Stimulated activated naive CD8-positive, alpha-beta T cell treated with anti-CD3 and anti-CD28 coated beads, Interleukin-15, amount 100 ng/mL, for 72 hours (primary cell): Measurements from ENCODE around the gene OR9Q1.
"Not testable (repeated sequence)": the region's sequence is repeated elsewhere in the genome, so short reads cannot be mapped to it uniquely, and the experiment has no call there.

ENCODE experiments used
- ATAC-seq: fragments of 150-1000 bp; cut with Tn5 transposase; 2 replicates; pipeline ENCODE4 v1.10.0; 2021; ENCODE audit warnings: mild to moderate bottlenecking, moderate library complexity
- DNase-seq, 2 donors: peaks; one replicate each; pipeline ENCODE4 v3.0.0; 2021 to 2022
- H3K27ac Mint-ChIP-seq, 2 donors: one replicate each; pipeline ENCODE4 v1.8.0; 2022; ENCODE audit warnings: mild to moderate bottlenecking in 2 of 2, mixed read lengths in 2 of 2, moderate library complexity in 2 of 2
- H3K27me3 Mint-ChIP-seq: one replicate; pipeline ENCODE4 v1.8.0; 2022; ENCODE audit warnings: mixed read lengths
- H3K4me1 Mint-ChIP-seq: one replicate; pipeline ENCODE4 v1.8.0; 2022; ENCODE audit warnings: mild to moderate bottlenecking, mixed read lengths
- H3K4me3 Mint-ChIP-seq, 2 donors: one replicate each; pipeline ENCODE4 v1.8.0; 2022; ENCODE audit warnings: mild to moderate bottlenecking in 2 of 2, mixed read lengths in 2 of 2, moderate library complexity in 1 of 2
- H3K9me3 Mint-ChIP-seq, 2 donors: one replicate each; pipeline ENCODE4 v1.8.0; 2022; ENCODE audit warnings: mixed read lengths in 2 of 2

Gene OR9Q1

GRCh38 chr11:58152781-58153180, 129.1 kb downstream of the OR9Q1 start:
- ATAC-seq: no peak
- no peaks in the 10 kb centered on the region for H3K9me3 Mint-ChIP-seq
- peaks cover 24% of the 10 kb centered on the region for H3K27me3 Mint-ChIP-seq

GRCh38 chr11:58164389-58164788, 140.7 kb downstream of the OR9Q1 start:
- Mint-ChIP-seq H3K27me3 (peaks cover 10% of the 10 kb centered on the region), H3K27ac (no peak overlapping the region), H3K4me3 (no peak overlapping the region), H3K9me3 (peaks cover 0 to 4% of the 10 kb centered on the region in 2 donors), H3K4me1 (no peaks in the 10 kb centered on the region)
- DNase-seq: no peak
- ATAC-seq: no peak

More at GRCh38 chr11:58152781-58153180, 129.1 kb downstream of the OR9Q1 start:
- Mint-ChIP-seq H3K4me3 (no peak overlapping the region), H3K4me1 (no peaks in the 10 kb centered on the region), H3K27ac (no peak overlapping the region)
- DNase-seq: no peak

GRCh38 chr11:58164990-58165389, 141.3 kb downstream of the OR9Q1 start:
- no peak overlapping the region for H3K27ac Mint-ChIP-seq
- no peak overlapping the region for H3K4me3 Mint-ChIP-seq
- DNase-seq: no peak
- no peak for ATAC-seq
- H3K9me3 Mint-ChIP-seq: peaks cover 0 to 4% of the 10 kb centered on the region in 2 donors
- no peaks in the 10 kb centered on the region for H3K4me1 Mint-ChIP-seq
- H3K27me3 Mint-ChIP-seq: peaks cover 10% of the 10 kb centered on the region

- Mint-ChIP-seq H3K4me1 (no peaks in the 10 kb centered on the region), H3K27me3 (peaks cover 10% of the 10 kb centered on the region), H3K9me3 (peaks cover 0 to 4% of the 10 kb centered on the region in 2 donors), H3K4me3 (no peak overlapping the region), H3K27ac (no peak overlapping the region)
- ATAC-seq (no peak), DNase-seq (no peak)
Measured at GRCh38 chr11:58165504-58166106, 141.9 kb downstream of the OR9Q1 start.

GRCh38 chr11:58177409-58178054, 153.9 kb downstream of the OR9Q1 start:
- DNase-seq (no peak), ATAC-seq (no peak)
- peaks cover 32% of the 10 kb centered on the region for H3K27me3 Mint-ChIP-seq
- H3K4me3 Mint-ChIP-seq: no peak overlapping the region
- no peaks in the 10 kb centered on the region for H3K4me1 Mint-ChIP-seq
- no peaks in the 10 kb centered on the region for H3K9me3 Mint-ChIP-seq
- no peak overlapping the region for H3K27ac Mint-ChIP-seq

GRCh38 chr11:58178444-58178843, 154.8 kb downstream of the OR9Q1 start:
- Mint-ChIP-seq H3K9me3 (no peaks in the 10 kb centered on the region), H3K4me1 (no peaks in the 10 kb centered on the region), H3K27me3 (peaks cover 32% of the 10 kb centered on the region), H3K4me3 (no peak overlapping the region), H3K27ac (no peak overlapping the region)
- DNase-seq: no peak
- ATAC-seq: no peak

- Mint-ChIP-seq H3K4me1 (no peaks in the 10 kb centered on the region), H3K9me3 (no peaks in the 10 kb centered on the region)
Measured at GRCh38 chr11:58179648-58180047, 156.0 kb downstream of the OR9Q1 start.

GRCh38 chr11:58186938-58187337, 163.3 kb downstream of the OR9Q1 start:
- H3K27ac Mint-ChIP-seq: no peak overlapping the region

More at GRCh38 chr11:58179648-58180047, 156.0 kb downstream of the OR9Q1 start:
- Mint-ChIP-seq H3K27ac (no peak overlapping the region), H3K4me3 (no peak overlapping the region), H3K27me3 (peaks cover 32% of the 10 kb centered on the region)
- DNase-seq (no peak), ATAC-seq (no peak)

GRCh38 chr11:58188770-58189169, 165.1 kb downstream of the OR9Q1 start, which contains the start of gene OR9Q2:
Gene OR9Q2 (plus strand): TSS chr11:58189070. CDS start chr11:58190491, 1,421 bp downstream.
- no peaks in the 10 kb centered on the region for H3K4me1 Mint-ChIP-seq
- peak within 1 kb of the TSS in 1 of 2 donors; percentile 9 for H3K27ac Mint-ChIP-seq
- no peaks in the 10 kb centered on the region for H3K9me3 Mint-ChIP-seq
- DNase-seq: no peak
- no peak within 1 kb of the TSS for H3K4me3 Mint-ChIP-seq
- ATAC-seq: no peak
- no peaks in the 10 kb centered on the region for H3K27me3 Mint-ChIP-seq

More at GRCh38 chr11:58186938-58187337, 163.3 kb downstream of the OR9Q1 start:
- Mint-ChIP-seq H3K4me3 (no peak overlapping the region), H3K4me1 (no peaks in the 10 kb centered on the region), H3K9me3 (no peaks in the 10 kb centered on the region), H3K27me3 (no peaks in the 10 kb centered on the region)
- ATAC-seq: no peak
- no peak for DNase-seq

GRCh38 chr11:58192229-58192628, 168.5 kb downstream of the OR9Q1 start:
- Mint-ChIP-seq H3K27me3 (no peaks in the 10 kb centered on the region), H3K4me3 (no peak overlapping the region), H3K27ac (no peak overlapping the region), H3K9me3 (no peaks in the 10 kb centered on the region), H3K4me1 (no peaks in the 10 kb centered on the region)
- DNase-seq (no peak), ATAC-seq (no peak)

GRCh38 chr11:58193391-58193790, 169.7 kb downstream of the OR9Q1 start:
- DNase-seq: no peak
- no peak overlapping the region for H3K4me3 Mint-ChIP-seq
- no peaks in the 10 kb centered on the region for H3K4me1 Mint-ChIP-seq
- peaks cover 0 to 3% of the 10 kb centered on the region in 2 donors for H3K9me3 Mint-ChIP-seq
- no peaks in the 10 kb centered on the region for H3K27me3 Mint-ChIP-seq
- ATAC-seq: no peak
- H3K27ac Mint-ChIP-seq: no peak overlapping the region

- no peak overlapping the region for H3K27ac Mint-ChIP-seq
- DNase-seq (no peak), ATAC-seq (no peak)
- H3K9me3 Mint-ChIP-seq: peaks cover 0 to 9% of the 10 kb centered on the region in 2 donors
- no peak overlapping the region for H3K4me3 Mint-ChIP-seq
- H3K27me3 Mint-ChIP-seq: no peaks in the 10 kb centered on the region
- no peaks in the 10 kb centered on the region for H3K4me1 Mint-ChIP-seq
Measured at GRCh38 chr11:58195939-58196338, 172.3 kb downstream of the OR9Q1 start.

- H3K27me3 Mint-ChIP-seq: peaks cover 3% of the 10 kb centered on the region
- DNase-seq: no peak
- H3K4me3 Mint-ChIP-seq: no peak overlapping the region
- peaks cover 0 to 9% of the 10 kb centered on the region in 2 donors for H3K9me3 Mint-ChIP-seq
- no peak overlapping the region for H3K27ac Mint-ChIP-seq
- no peak for ATAC-seq
- H3K4me1 Mint-ChIP-seq: no peaks in the 10 kb centered on the region
Measured at GRCh38 chr11:58199271-58199670, 175.6 kb downstream of the OR9Q1 start.

- peaks cover 0 to 1% of the 10 kb centered on the region in 2 donors for H3K9me3 Mint-ChIP-seq
- no peak for DNase-seq
- ATAC-seq: no peak
Measured at GRCh38 chr11:58204042-58204441, 180.4 kb downstream of the OR9Q1 start, which contains the start of gene OR1S2. Gene OR1S2 (minus strand): TSS chr11:58204142. CDS start chr11:58204142, 0 bp downstream.

GRCh38 chr11:58212420-58212819, 188.7 kb downstream of the OR9Q1 start, which contains the start of gene OR1S1:
Gene OR1S1 (plus strand): TSS chr11:58212720.
- not testable (repeated sequence) for H3K27ac Mint-ChIP-seq, ATAC-seq, H3K4me3 Mint-ChIP-seq, H3K4me1 Mint-ChIP-seq, H3K27me3 Mint-ChIP-seq, DNase-seq
- peaks cover 0 to 12% of the 10 kb centered on the region in 2 donors for H3K9me3 Mint-ChIP-seq

More at GRCh38 chr11:58204042-58204441, 180.4 kb downstream of the OR9Q1 start, which contains the start of gene OR1S2:
- Mint-ChIP-seq H3K4me1 (no peaks in the 10 kb centered on the region), H3K27ac (no peak within 1 kb of the TSS), H3K4me3 (no peak within 1 kb of the TSS), H3K27me3 (peaks cover 10% of the 10 kb centered on the region)

GRCh38 chr11:58216476-58216875, 192.8 kb downstream of the OR9Q1 start:
- DNase-seq (no peak), ATAC-seq (no peak)
- H3K9me3 Mint-ChIP-seq: peaks cover 0 to 12% of the 10 kb centered on the region in 2 donors
- H3K4me1 Mint-ChIP-seq: no peaks in the 10 kb centered on the region
- no peak overlapping the region for H3K27ac Mint-ChIP-seq
- H3K4me3 Mint-ChIP-seq: no peak overlapping the region
- no peaks in the 10 kb centered on the region for H3K27me3 Mint-ChIP-seq
